ENCODE results near the gene PDZD7. TPM values are rescaled to one million over a fixed set of nuclear protein-coding genes. Genes with fewer than 3 reads are reported as not detected.

Gene PDZD7
- total RNA-seq, 1 donor from 2014 or later = 0.29 TPM

DNA sequence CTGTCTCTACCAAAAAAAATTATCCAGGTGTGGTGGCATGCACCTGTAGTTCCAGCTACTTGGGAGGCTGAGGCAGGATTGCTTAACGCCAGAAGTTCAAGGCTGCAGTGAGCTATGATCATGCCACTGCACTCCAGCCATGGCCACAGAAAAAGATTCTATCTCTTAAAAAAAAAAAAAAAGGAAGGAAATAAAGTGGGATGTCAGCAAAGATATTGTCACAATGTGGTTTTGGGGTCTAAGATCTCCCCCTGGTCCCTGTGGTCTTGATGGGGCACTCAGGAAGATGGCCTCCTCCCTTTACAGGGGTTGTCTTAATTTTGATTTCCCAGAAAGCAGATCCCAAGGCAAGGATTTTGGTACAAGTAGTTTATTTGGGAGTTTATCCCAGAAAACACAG is 23.4 kb upstream of the PDZD7 start:
- TF ChIP-seq, protein P1, sequence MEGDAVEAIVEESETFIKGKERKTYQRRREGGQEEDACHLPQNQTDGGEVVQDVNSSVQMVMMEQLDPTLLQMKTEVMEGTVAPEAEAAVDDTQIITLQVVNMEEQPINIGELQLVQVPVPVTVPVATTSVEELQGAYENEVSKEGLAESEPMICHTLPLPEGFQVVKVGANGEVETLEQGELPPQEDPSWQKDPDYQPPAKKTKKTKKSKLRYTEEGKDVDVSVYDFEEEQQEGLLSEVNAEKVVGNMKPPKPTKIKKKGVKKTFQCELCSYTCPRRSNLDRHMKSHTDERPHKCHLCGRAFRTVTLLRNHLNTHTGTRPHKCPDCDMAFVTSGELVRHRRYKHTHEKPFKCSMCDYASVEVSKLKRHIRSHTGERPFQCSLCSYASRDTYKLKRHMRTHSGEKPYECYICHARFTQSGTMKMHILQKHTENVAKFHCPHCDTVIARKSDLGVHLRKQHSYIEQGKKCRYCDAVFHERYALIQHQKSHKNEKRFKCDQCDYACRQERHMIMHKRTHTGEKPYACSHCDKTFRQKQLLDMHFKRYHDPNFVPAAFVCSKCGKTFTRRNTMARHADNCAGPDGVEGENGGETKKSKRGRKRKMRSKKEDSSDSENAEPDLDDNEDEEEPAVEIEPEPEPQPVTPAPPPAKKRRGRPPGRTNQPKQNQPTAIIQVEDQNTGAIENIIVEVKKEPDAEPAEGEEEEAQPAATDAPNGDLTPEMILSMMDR (IDR thresholded peaks at IDR 0.05; ENCODE audit: unreplicated experiment) = no peak
- H3K36me3 Mint-ChIP-seq (ENCODE audit: insufficient read depth) = no peaks in the 10 kb centered on the region
- H3K9me3 Mint-ChIP-seq (ENCODE audit: low read depth) = no peaks in the 10 kb centered on the region
- H3K4me1 Mint-ChIP-seq (ENCODE audit: low read depth) = peaks cover 9% of the 10 kb centered on the region
- no peak overlapping the region for H3K27ac Mint-ChIP-seq
- no peak overlapping the region for H3K4me3 Mint-ChIP-seq (ENCODE audit: low read depth)
- DNase-seq (ENCODE audit: low spot score, unreplicated experiment) = no peak
- peaks cover 38% of the 10 kb centered on the region for H3K27me3 Mint-ChIP-seq

GRCh38 chr10:101053516-101053915 is 22.6 kb upstream of the PDZD7 start:
- peaks cover 47% of the 10 kb centered on the region for H3K27me3 Mint-ChIP-seq
- no peak overlapping the region for H3K4me3 Mint-ChIP-seq (ENCODE audit: low read depth)
- no peak for DNase-seq (ENCODE audit: low spot score, unreplicated experiment)
- H3K9me3 Mint-ChIP-seq (ENCODE audit: low read depth) = no peaks in the 10 kb centered on the region
- TF ChIP-seq, protein P1 (IDR thresholded peaks at IDR 0.05; ENCODE audit: unreplicated experiment) = no peak
- H3K36me3 Mint-ChIP-seq (ENCODE audit: insufficient read depth) = no peaks in the 10 kb centered on the region
- no peak overlapping the region for H3K27ac Mint-ChIP-seq
- H3K4me1 Mint-ChIP-seq (ENCODE audit: low read depth) = peaks cover 10% of the 10 kb centered on the region

GRCh38 chr10:101052285-101052684 is 21.4 kb upstream of the PDZD7 start:
- peaks cover 59% of the 10 kb centered on the region for H3K27me3 Mint-ChIP-seq
- H3K4me1 Mint-ChIP-seq (ENCODE audit: low read depth) = peaks cover 11% of the 10 kb centered on the region
- H3K9me3 Mint-ChIP-seq (ENCODE audit: low read depth) = no peaks in the 10 kb centered on the region
- no peak for DNase-seq (ENCODE audit: low spot score, unreplicated experiment)
- no peak overlapping the region for H3K4me3 Mint-ChIP-seq (ENCODE audit: low read depth)
- no peak overlapping the region for H3K27ac Mint-ChIP-seq
- H3K36me3 Mint-ChIP-seq (ENCODE audit: insufficient read depth) = no peaks in the 10 kb centered on the region
- TF ChIP-seq, protein P1 (IDR thresholded peaks at IDR 0.05; ENCODE audit: unreplicated experiment) = no peak

DNA sequence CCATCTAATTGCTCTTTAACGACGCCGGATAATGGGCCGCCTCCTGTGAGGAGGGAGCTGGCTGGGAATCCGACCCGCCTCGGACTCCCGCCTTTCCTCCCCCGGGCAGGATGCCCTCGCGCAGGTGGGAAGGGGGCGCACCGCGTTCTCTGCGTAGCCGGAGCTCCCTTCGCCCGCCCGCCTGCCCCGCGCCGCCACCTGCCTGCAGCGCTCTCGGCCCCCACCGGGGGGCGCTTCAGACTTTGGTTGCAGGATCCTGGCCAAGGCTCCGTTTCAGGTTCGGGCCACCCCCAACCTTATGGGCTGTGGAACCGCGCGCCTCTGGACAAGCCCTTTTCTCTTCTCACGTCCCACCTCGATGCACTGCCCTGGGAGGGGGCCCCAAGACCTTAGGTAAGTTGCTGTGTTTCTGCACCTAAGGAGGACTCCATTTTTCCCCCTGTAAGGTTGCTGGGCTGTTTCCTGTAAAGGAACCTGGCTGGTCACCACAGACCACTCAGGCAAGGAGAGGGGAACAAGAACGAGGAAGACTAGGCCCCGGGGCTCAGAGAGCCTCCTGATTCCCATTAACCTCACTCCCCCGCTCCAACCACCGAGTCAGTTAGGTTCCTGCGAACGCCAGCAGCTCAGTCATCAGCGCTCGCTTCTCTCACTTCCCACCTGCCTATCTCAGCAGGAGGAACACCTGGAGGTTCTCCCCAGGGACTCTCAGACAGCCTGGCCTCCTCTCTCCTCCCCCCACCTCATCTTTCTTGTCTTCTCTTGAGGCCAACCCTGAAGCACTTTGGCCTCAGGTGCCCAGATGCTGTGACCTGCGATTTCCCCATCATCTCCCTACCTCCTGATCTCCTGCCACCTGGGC is 19.5 kb upstream of the PDZD7 start:
- no peaks in the 10 kb centered on the region for H3K9me3 Mint-ChIP-seq (ENCODE audit: low read depth)
- DNase-seq (ENCODE audit: low spot score, unreplicated experiment) = peak; percentile 77
- no peak overlapping the region for H3K27ac Mint-ChIP-seq
- H3K4me1 Mint-ChIP-seq (ENCODE audit: low read depth) = peaks cover 17% of the 10 kb centered on the region
- TF ChIP-seq, protein P1 (IDR thresholded peaks at IDR 0.05; ENCODE audit: unreplicated experiment) = peak; percentile 78
- no peaks in the 10 kb centered on the region for H3K36me3 Mint-ChIP-seq (ENCODE audit: insufficient read depth)
- H3K4me3 Mint-ChIP-seq (ENCODE audit: low read depth) = no peak overlapping the region
- peaks cover 76% of the 10 kb centered on the region for H3K27me3 Mint-ChIP-seq

- no peak overlapping the region for H3K4me3 Mint-ChIP-seq (ENCODE audit: low read depth)
- peak; percentile 41 for DNase-seq (ENCODE audit: low spot score, unreplicated experiment)
- H3K27me3 Mint-ChIP-seq = peaks cover 73% of the 10 kb centered on the region
- H3K36me3 Mint-ChIP-seq (ENCODE audit: insufficient read depth) = no peaks in the 10 kb centered on the region
- TF ChIP-seq, protein P1 (IDR thresholded peaks at IDR 0.05; ENCODE audit: unreplicated experiment) = peak; percentile 52
- peak overlapping the region; percentile 59 for H3K27ac Mint-ChIP-seq
- peaks cover 20% of the 10 kb centered on the region for H3K4me1 Mint-ChIP-seq (ENCODE audit: low read depth)
- H3K9me3 Mint-ChIP-seq (ENCODE audit: low read depth) = no peaks in the 10 kb centered on the region
These were observed 17.3 kb upstream of the PDZD7 start for GRCh38 chr10:101047961-101048892.

All from progenitor cell of endocrine pancreas (in vitro differentiated cells).